NCI-H2107 treated with DMSO at 0.1 percent for 48 hours (cell line): ENCODE measurements around the gene ZNF10.

ENCODE experiments used
- DNase-seq: peaks from one replicate; lab custom pipeline; 2025; ENCODE audit not compliant: unreplicated experiment; lab: John Stamatoyannopoulos, UW

Gene ZNF10

GRCh38 chr12:133192847-133193246 is 62.4 kb downstream of the ZNF10 start:
- no peak for DNase-seq

- DNase-seq = no peak
Observed at GRCh38 chr12:133201888-133202287, 71.5 kb downstream of the ZNF10 start.

DNA sequence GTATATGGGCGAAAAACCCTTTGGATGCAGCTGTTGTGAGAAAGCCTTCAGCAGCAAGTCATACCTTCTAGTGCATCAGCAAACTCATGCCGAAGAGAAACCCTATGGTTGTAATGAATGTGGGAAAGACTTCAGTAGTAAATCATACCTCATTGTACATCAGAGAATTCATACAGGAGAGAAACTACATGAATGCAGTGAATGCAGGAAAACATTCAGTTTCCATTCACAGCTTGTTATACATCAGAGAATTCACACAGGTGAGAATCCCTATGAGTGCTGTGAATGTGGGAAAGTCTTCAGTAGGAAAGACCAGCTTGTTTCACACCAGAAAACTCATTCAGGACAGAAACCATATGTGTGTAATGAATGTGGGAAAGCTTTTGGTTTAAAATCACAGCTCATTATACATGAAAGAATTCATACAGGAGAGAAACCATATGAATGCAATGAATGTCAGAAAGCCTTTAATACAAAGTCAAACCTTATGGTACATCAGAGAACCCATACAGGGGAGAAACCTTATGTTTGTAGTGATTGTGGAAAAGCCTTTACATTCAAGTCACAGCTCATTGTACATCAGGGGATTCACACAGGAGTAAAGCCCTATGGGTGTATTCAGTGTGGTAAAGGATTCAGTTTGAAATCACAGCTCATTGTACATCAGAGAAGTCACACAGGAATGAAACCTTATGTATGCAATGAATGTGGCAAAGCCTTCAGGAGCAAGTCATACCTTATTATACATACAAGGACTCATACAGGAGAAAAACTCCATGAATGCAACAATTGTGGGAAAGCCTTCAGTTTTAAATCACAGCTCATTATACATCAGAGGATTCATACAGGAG is 72.3 kb downstream of the ZNF10 start:
- DNase-seq = no peak

GRCh38 chr12:133203344-133204263 is 73.2 kb downstream of the ZNF10 start:
- DNase-seq = no peak

DNA sequence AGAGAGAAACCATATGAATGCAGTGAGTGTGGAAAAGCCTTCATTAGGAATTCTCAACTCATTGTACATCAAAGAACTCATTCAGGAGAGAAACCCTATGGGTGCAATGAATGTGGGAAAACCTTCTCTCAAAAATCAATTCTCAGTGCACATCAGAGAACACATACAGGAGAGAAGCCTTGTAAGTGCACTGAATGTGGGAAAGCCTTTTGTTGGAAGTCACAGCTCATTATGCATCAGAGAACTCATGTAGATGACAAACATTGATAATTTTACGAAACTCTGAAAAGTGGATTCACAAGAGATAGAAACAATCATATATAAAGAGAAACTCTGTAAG is 73.8 kb downstream of the ZNF10 start:
- DNase-seq = no peak

GRCh38 chr12:133206390-133206789 is 76.0 kb downstream of the ZNF10 start:
- DNase-seq = no peak
